GM19468 (cell line): Measurements from ENCODE around the gene TENM4.

ENCODE experiments used
- ATAC-seq: cut with Tn5 transposase; IDR thresholded peaks from one replicate; pipeline ENCODE4 v1.9.1; 2021; ENCODE audit warnings: mild to moderate bottlenecking, moderate library complexity, moderate number of reproducible peaks; ENCODE audit not compliant: unreplicated experiment; ENCODE audit errors: extremely low read depth

Gene TENM4

GRCh38 chr11:79362206-79362757 is 78.5 kb downstream of the TENM4 start:
- no peak for ATAC-seq

- no peak for ATAC-seq
These were observed 82.6 kb downstream of the TENM4 start for GRCh38 chr11:79358258-79358657.

- no peak for ATAC-seq
These were observed 87.1 kb downstream of the TENM4 start for GRCh38 chr11:79353706-79354105.

GRCh38 chr11:79352349-79352703 is 88.5 kb downstream of the TENM4 start:
- ATAC-seq: no peak

GRCh38 chr11:79348976-79349682 is 91.7 kb downstream of the TENM4 start:
- ATAC-seq: no peak

GRCh38 chr11:79346021-79346420 is 94.8 kb downstream of the TENM4 start:
- no peak for ATAC-seq

GRCh38 chr11:79344753-79345294 is 96.0 kb downstream of the TENM4 start:
- no peak for ATAC-seq

GRCh38 chr11:79342686-79343085 is 98.1 kb downstream of the TENM4 start:
- no peak for ATAC-seq

GRCh38 chr11:79342236-79342635 is 98.6 kb downstream of the TENM4 start:
- ATAC-seq: no peak

GRCh38 chr11:79340535-79340934 is 100.3 kb downstream of the TENM4 start:
- ATAC-seq: no peak

- no peak for ATAC-seq
These were observed 103.9 kb downstream of the TENM4 start for GRCh38 chr11:79336797-79337517.

- no peak for ATAC-seq
These were observed 105.1 kb downstream of the TENM4 start for GRCh38 chr11:79335681-79336080.

- ATAC-seq: no peak
These were observed 107.5 kb downstream of the TENM4 start for GRCh38 chr11:79333355-79333754.

GRCh38 chr11:79332017-79332416 is 108.8 kb downstream of the TENM4 start:
- ATAC-seq: no peak

- no peak for ATAC-seq
These were observed 109.5 kb downstream of the TENM4 start for GRCh38 chr11:79331203-79331901.

- ATAC-seq: no peak
These were observed 110.2 kb downstream of the TENM4 start for GRCh38 chr11:79330651-79331050.

- no peak for ATAC-seq
These were observed 111.3 kb downstream of the TENM4 start for GRCh38 chr11:79329561-79329960.

GRCh38 chr11:79328402-79328801 is 112.4 kb downstream of the TENM4 start:
- ATAC-seq: no peak

- ATAC-seq: no peak
These were observed 115.0 kb downstream of the TENM4 start for GRCh38 chr11:79325851-79326250.

GRCh38 chr11:79321263-79321662 is 119.6 kb downstream of the TENM4 start:
- no peak for ATAC-seq
